H1 (cell line): ENCODE results near the gene DNAJC2. TPM values are rescaled to one million over a fixed set of nuclear protein-coding genes. Genes with fewer than 3 reads are reported as not detected.

Source experiments
- CTCF ChIA-PET: fragments of 300-600 bp; sonication (Branson Sonifier 250); formaldehyde crosslinking; loops from one replicate; lab custom pipeline; 2021; ENCODE audit not compliant: partially characterized antibody; lab: Charles Lee
- POLR2A ChIA-PET: fragments of 300-600 bp; sonication (Branson Sonifier 250); formaldehyde crosslinking; loops from one replicate; lab custom pipeline; 2021; ENCODE audit warnings: inconsistent platforms; ENCODE audit not compliant: partially characterized antibody; lab: Charles Lee
- DNase-seq, 2 experiments: peaks; one replicate each; pipeline versions ENCODE4 v3.0.0 to v3.0.0-alpha.2; 2010 to 2022; ENCODE audit warnings: low spot score in 2 of 2, low read depth in 1 of 2, mixed read lengths in 1 of 2
- FAIRE-seq: peaks from 2 replicates; lab custom pipeline; 2011; peaks lifted over from hg19 to GRCh38; lab: Jason Lieb, UNC
- H2AFZ ChIP-seq: 2 replicates; pipeline ENCODE4 v1.8.1; 2012; ENCODE audit warnings: low read length, inconsistent platforms
- H2AK5ac ChIP-seq: 2 replicates; pipeline ENCODE4 v1.6.1; 2013; ENCODE audit warnings: low read depth, low read length
- H2BK120ac ChIP-seq: replicated peaks from 2 replicates; pipeline ENCODE3; 2013; ENCODE audit warnings: low read depth, low read length, inconsistent platforms
- H2BK12ac ChIP-seq: 2 replicates; pipeline ENCODE4 v1.6.1; 2013; ENCODE audit warnings: low read depth, low read length
- H2BK15ac ChIP-seq: 2 replicates; pipeline ENCODE4 v1.6.1; 2013; ENCODE audit warnings: low read length
- H2BK20ac ChIP-seq: 2 replicates; pipeline ENCODE4 v1.6.1; 2013; ENCODE audit warnings: low read length
- H2BK5ac ChIP-seq: 2 replicates; pipeline ENCODE4 v1.6.1; 2013; ENCODE audit warnings: low read depth, low read length
- H3K14ac ChIP-seq: 2 replicates; pipeline ENCODE4 v1.6.1; 2013; ENCODE audit warnings: inconsistent platforms; ENCODE audit not compliant: insufficient read length
- H3K18ac ChIP-seq: 2 replicates; pipeline ENCODE4 v1.6.1; 2013; ENCODE audit warnings: low read length; ENCODE audit errors: extremely low read depth
- H3K23ac ChIP-seq: 2 replicates; pipeline ENCODE4 v1.6.1; 2013; ENCODE audit warnings: inconsistent platforms; ENCODE audit not compliant: insufficient read length
- H3K23me2 ChIP-seq: 2 replicates; pipeline ENCODE4 v1.6.1; 2013; ENCODE audit warnings: low read depth, low read length
- H3K27ac ChIP-seq: 2 replicates; pipeline ENCODE4 v1.6.1; 2011; ENCODE audit warnings: low read depth, low read length, inconsistent platforms
- H3K27me3 ChIP-seq, 4 experiments: replicated peaks in 1 of 4; 1 replicate in 1 of 4; 2 replicates in 3 of 4; pipeline versions ENCODE4 v1.6.1 to v1.8.1; 2011 to 2013; ENCODE audit warnings: low read length in 3 of 4, mild to moderate bottlenecking in 3 of 4, inconsistent platforms in 2 of 4, mixed read lengths in 2 of 4, moderate library complexity in 1 of 4; ENCODE audit not compliant: control insufficient read depth in 3 of 4, insufficient read depth in 3 of 4; ENCODE audit errors: extremely low read depth in 1 of 4
- H3K36me3 ChIP-seq, 4 experiments: 2 replicates each; pipeline versions ENCODE4 v1.6.1 to v1.8.1; 2011 to 2013; ENCODE audit warnings: mild to moderate bottlenecking in 4 of 4, low read length in 3 of 4, moderate library complexity in 2 of 4, control low read depth in 1 of 4, inconsistent platforms in 1 of 4; ENCODE audit not compliant: insufficient read depth in 4 of 4, control insufficient read depth in 2 of 4
- H3K4ac ChIP-seq: replicated peaks from 2 replicates; pipeline ENCODE3; 2013; ENCODE audit warnings: low read length, low read depth, mixed read lengths, inconsistent platforms; ENCODE audit not compliant: insufficient read length
- H3K4me1 ChIP-seq, 4 experiments: replicated peaks in 1 of 4; 1 replicate in 1 of 4; 2 replicates in 3 of 4; pipeline versions ENCODE4 v1.6.1 to v1.8.1; 2011 to 2013; ENCODE audit warnings: low read length in 3 of 4, inconsistent platforms in 2 of 4, mixed read lengths in 1 of 4; ENCODE audit not compliant: insufficient read depth in 4 of 4, control insufficient read depth in 3 of 4
- H3K4me2 ChIP-seq, 2 experiments: 2 replicates each; pipeline versions ENCODE4 v1.6.1 to v1.8.1; 2011 to 2013; ENCODE audit warnings: low read depth in 2 of 2, low read length in 2 of 2, control low read depth in 1 of 2, inconsistent platforms in 1 of 2, mild to moderate bottlenecking in 1 of 2; ENCODE audit not compliant: insufficient read depth in 1 of 2
- H3K4me3 ChIP-seq, 4 experiments: fragments of 200-600, 300-600 bp in 1 of 4; sonication (generic), shearing (Covaris generic), sonication (Bioruptor Twin) in 1 of 4; 2 replicates each; pipeline versions ENCODE4 v1.5.1 to v1.8.1; 2011 to 2016; ENCODE audit warnings: low read length in 4 of 4, low read depth in 3 of 4, control low read depth in 2 of 4, inconsistent platforms in 2 of 4, mild to moderate bottlenecking in 2 of 4, mixed read lengths in 1 of 4, moderate library complexity in 1 of 4; ENCODE audit not compliant: insufficient read depth in 2 of 4; ENCODE audit errors: extremely low read depth in 1 of 4
- H3K56ac ChIP-seq: replicated peaks from 2 replicates; pipeline ENCODE3; 2013; ENCODE audit warnings: low read depth, mild to moderate bottlenecking, mixed read lengths, low read length, inconsistent platforms; ENCODE audit not compliant: insufficient read length
- H3K79me1 ChIP-seq: 2 replicates; pipeline ENCODE4 v1.6.1; 2013; ENCODE audit warnings: low read depth, low read length, control low read depth
- H3K79me2 ChIP-seq, 2 experiments: 2 replicates each; pipeline versions ENCODE4 v1.6.1 to v1.8.1; 2012 to 2013; ENCODE audit warnings: low read length in 2 of 2, mild to moderate bottlenecking in 2 of 2, inconsistent platforms in 1 of 2; ENCODE audit not compliant: insufficient read depth in 2 of 2, control insufficient read depth in 1 of 2
- H3K9ac ChIP-seq, 4 experiments: replicated peaks in 1 of 4; 1 replicate in 1 of 4; 2 replicates in 3 of 4; pipeline versions ENCODE4 v1.6.1 to v1.8.1; 2011 to 2013; ENCODE audit warnings: low read depth in 3 of 4, low read length in 3 of 4, control low read depth in 2 of 4, mild to moderate bottlenecking in 2 of 4, moderate library complexity in 2 of 4, inconsistent platforms in 1 of 4; ENCODE audit errors: extremely low read depth in 1 of 4
- H3K9me3 ChIP-seq, 2 experiments: 2 replicates each; pipeline versions ENCODE4 v1.6.1 to v1.8.1; 2012 to 2013; ENCODE audit warnings: mild to moderate bottlenecking in 2 of 2, moderate library complexity in 2 of 2, control low read depth in 1 of 2, inconsistent platforms in 1 of 2, low read depth in 1 of 2, low read length in 1 of 2, mixed read lengths in 1 of 2; ENCODE audit not compliant: insufficient read depth in 2 of 2
- H4K20me1 ChIP-seq, 2 experiments: replicated peaks in 1 of 2; 2 replicates each; pipeline versions ENCODE3 to v1.8.1; 2011 to 2013; ENCODE audit warnings: inconsistent platforms in 2 of 2, low read length in 2 of 2, mild to moderate bottlenecking in 1 of 2; ENCODE audit not compliant: insufficient read depth in 2 of 2, control insufficient read depth in 1 of 2
- H4K5ac ChIP-seq: 2 replicates; pipeline ENCODE4 v1.6.1; 2013; ENCODE audit warnings: low read length, low read depth, mixed read lengths, inconsistent platforms; ENCODE audit not compliant: insufficient read length
- H4K8ac ChIP-seq: 2 replicates; pipeline ENCODE4 v1.8.0; 2013; ENCODE audit warnings: mild to moderate bottlenecking, moderate library complexity, low read length, inconsistent platforms; ENCODE audit not compliant: insufficient read depth; ENCODE audit errors: extremely low read depth
- H4K91ac ChIP-seq: replicated peaks from 2 replicates; pipeline ENCODE3; 2013; ENCODE audit warnings: low read length, mixed read lengths, inconsistent platforms; ENCODE audit not compliant: insufficient read length
- ASH2L ChIP-seq: fragments of 200-600, 300-600 bp; sonication (generic); IDR thresholded peaks from one replicate; pipeline ENCODE4 v1.7.1; 2017; ENCODE audit warnings: low read length
- MAX ChIP-seq: IDR thresholded peaks from 2 replicates; pipeline ENCODE4 v1.6.1; 2012; ENCODE audit warnings: inconsistent platforms
- RFX5 ChIP-seq: IDR thresholded peaks from 2 replicates; pipeline ENCODE4 v1.6.1; 2011; ENCODE audit warnings: low read depth, low read length, improper control_type of control experiment, borderline replicate concordance
- SAP30 ChIP-seq: fragments of 300-600 bp; sonication (generic); IDR thresholded peaks from 2 replicates; pipeline ENCODE4 v1.7.1; 2012; ENCODE audit warnings: low read length, moderate library complexity, mild to moderate bottlenecking, inconsistent platforms; ENCODE audit not compliant: insufficient read depth, insufficient replicate concordance
- WGBS, 2 experiments: shearing (Covaris generic) in 1 of 2; methylation state at CpG; one replicate each; pipeline versions ENCODE4 v1.1.6 to v1.1.7; 2013 to 2015; ENCODE audit warnings: low lambda C conversion rate in 2 of 2, mixed read lengths in 2 of 2, inconsistent platforms in 1 of 2, low coverage in 1 of 2, missing lambda C conversion rate in 1 of 2; ENCODE audit not compliant: insufficient replicate concordance in 2 of 2, insufficient coverage in 1 of 2, insufficient read length in 1 of 2; ENCODE audit errors: extremely low coverage in 1 of 2, missing lambda C conversion rate in 1 of 2; 5-methylcytosine and 5-hydroxymethylcytosine counted together
- polyA plus RNA-seq, 7 experiments: library from polyadenylated mRNA; depleted of rRNA in 3 of 7; stranded (reverse) in 5 of 7; unstranded in 2 of 7; fragments of >200 nt in 5 of 7; fragments of 200-250 nt in 2 of 7; gene quantifications; 1 replicate in 5 of 7; 2 replicates in 1 of 7; 4 replicates in 1 of 7; pipeline versions ENCODE4 v1.2.1 to v1.2.3, GENCODE V29; 2011 to 2013; ENCODE audit warnings: missing spikeins in 2 of 7, mixed read lengths in 2 of 7
- total RNA-seq: library from RNA; stranded (reverse); fragmentation: NEBNext Ultra II Directional; extraction: Animal tissue kit (Norgen Biotek cat#: 25700); gene quantifications from 2 replicates; pipeline ENCODE4 v1.2.1, GENCODE V29; 2021

The DNAJC2 gene
- total and polyA plus RNA-seq, 2 of the 8 experiments (the other 6 are each of a cell fraction or from before 2014, with no cell fraction given): 9.8 to 42.2 TPM

GRCh38 chr7:103391976-103392375, 47.4 kb upstream of the DNAJC2 start:
- no peak overlapping the region for H2BK12ac ChIP-seq
- H4K20me1 ChIP-seq: no peaks in the 10 kb centered on the region
- H2BK120ac ChIP-seq: no peak overlapping the region
- no peak overlapping the region for H3K9ac ChIP-seq
- H3K23ac ChIP-seq: no peak overlapping the region
- no peak overlapping the region for H3K4me2 ChIP-seq
- POLR2A ChIA-PET: no interaction called here
- no peak overlapping the region for H2AK5ac ChIP-seq
- WGBS, 2 experiments: 85% methylated on average over 2 of the region's 2 CpGs; no CpG with 5 or more reads in 1 of the 2 experiments
- TF ChIP-seq ASH2L (no peak), MAX (no peak), SAP30 (no peak), RFX5 (no peak)
- H3K56ac ChIP-seq: no peak overlapping the region
- no peak overlapping the region for H3K4ac ChIP-seq
- no peaks in the 10 kb centered on the region for H3K79me2 ChIP-seq
- no peak overlapping the region for H4K91ac ChIP-seq
- H4K8ac ChIP-seq: no peak overlapping the region
- H3K4me1 ChIP-seq: no peaks in the 10 kb centered on the region
- no peak overlapping the region for H2BK5ac ChIP-seq
- H3K14ac ChIP-seq: no peak overlapping the region
- no peaks in the 10 kb centered on the region for H3K27me3 ChIP-seq
- no peaks in the 10 kb centered on the region for H3K9me3 ChIP-seq
- no peaks in the 10 kb centered on the region for H3K36me3 ChIP-seq
- H4K5ac ChIP-seq: no peak overlapping the region
- no peak overlapping the region for H2BK20ac ChIP-seq
- no peaks in the 10 kb centered on the region for H3K79me1 ChIP-seq
- no peak overlapping the region for H3K18ac ChIP-seq
- H3K23me2 ChIP-seq: no peaks in the 10 kb centered on the region
- no peak overlapping the region for H2AFZ ChIP-seq
- H3K4me3 ChIP-seq: no peak overlapping the region
- FAIRE-seq (no peak), DNase-seq (no peak)
- no peak overlapping the region for H3K27ac ChIP-seq
- no peak overlapping the region for H2BK15ac ChIP-seq
- CTCF ChIA-PET: interaction anchor here (1.4 to 1.7 kb wide), 2 partner anchors 13 to 14 kb away, joined by 5 read pairs; no protein-coding TSS in a partner anchor
